ENCODE measurements around the gene ZC3H12C.

DNA sequence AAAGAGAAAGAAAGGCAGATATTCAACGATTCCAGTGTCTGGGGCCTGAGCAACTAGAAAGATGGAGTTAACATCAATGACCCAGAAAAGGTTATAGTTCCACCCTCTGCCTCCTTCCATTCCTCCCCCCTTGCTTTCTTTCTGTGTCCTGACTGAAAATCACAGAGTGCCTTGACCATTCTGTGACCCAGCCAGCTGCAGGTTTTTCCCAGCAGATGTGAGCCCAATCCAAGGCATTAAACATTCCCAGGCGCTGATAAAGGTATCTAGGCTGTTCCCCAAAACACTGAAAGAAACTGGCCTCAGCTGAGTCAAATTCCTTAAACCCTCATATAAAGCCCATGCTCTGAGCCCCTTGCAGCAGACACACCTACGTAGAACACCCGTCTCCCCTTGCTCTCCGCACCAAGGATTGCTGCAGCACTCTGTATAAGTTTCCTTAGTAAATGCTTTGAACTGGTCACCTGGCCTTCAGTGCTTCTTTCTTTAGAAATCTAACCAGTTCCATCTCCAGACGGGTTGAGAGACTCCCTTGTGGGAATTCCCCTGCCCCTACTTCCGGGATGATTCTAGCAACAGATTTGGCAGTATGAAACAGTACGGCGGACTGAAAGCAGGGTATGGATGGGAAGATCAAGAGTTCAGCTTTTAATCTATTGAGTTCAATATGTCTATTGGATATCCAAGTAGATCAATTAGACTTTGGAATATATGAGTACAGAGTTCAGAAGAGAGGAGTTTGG is 48.8 kb upstream of the ZC3H12C start:
- TF ChIP-seq, protein P1, sequence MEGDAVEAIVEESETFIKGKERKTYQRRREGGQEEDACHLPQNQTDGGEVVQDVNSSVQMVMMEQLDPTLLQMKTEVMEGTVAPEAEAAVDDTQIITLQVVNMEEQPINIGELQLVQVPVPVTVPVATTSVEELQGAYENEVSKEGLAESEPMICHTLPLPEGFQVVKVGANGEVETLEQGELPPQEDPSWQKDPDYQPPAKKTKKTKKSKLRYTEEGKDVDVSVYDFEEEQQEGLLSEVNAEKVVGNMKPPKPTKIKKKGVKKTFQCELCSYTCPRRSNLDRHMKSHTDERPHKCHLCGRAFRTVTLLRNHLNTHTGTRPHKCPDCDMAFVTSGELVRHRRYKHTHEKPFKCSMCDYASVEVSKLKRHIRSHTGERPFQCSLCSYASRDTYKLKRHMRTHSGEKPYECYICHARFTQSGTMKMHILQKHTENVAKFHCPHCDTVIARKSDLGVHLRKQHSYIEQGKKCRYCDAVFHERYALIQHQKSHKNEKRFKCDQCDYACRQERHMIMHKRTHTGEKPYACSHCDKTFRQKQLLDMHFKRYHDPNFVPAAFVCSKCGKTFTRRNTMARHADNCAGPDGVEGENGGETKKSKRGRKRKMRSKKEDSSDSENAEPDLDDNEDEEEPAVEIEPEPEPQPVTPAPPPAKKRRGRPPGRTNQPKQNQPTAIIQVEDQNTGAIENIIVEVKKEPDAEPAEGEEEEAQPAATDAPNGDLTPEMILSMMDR (conservative IDR thresholded peaks at IDR 0.05 in 1 of 2, IDR thresholded peaks at IDR 0.05 in 1 of 2; ENCODE audit: extremely low read depth in 1 of 2, insufficient read depth in 1 of 2, low read depth in 1 of 2, low read length in 2 of 2), result no peak
- no peak for TF ChIP-seq EZH2 (IDR thresholded peaks at IDR 0.05; ENCODE audit: borderline replicate concordance, low read length)

Measured in mammary epithelial cell (primary cell).